ENCODE data around the gene RABGGTA. TPM values are rescaled to one million over a fixed set of nuclear protein-coding genes. Genes with fewer than 3 reads are reported as not detected.
A peak's percentile ranks its signal among the peaks of the same experiment; 100 is the strongest.

RABGGTA gene
- total RNA-seq, 2 experiments from 2014 or later = 24.3 to 27.3 TPM

GRCh38 chr14:24274101-24274543 lies 2.7 kb upstream of the RABGGTA start:
- H3K9me2 ChIP-seq (ENCODE audit: insufficient read depth, low read length) = no peaks in the 10 kb centered on the region
- POLR2A ChIA-PET = interaction anchor here (0.7 to 1.6 kb wide), 6 partner anchors 13 to 101 kb away, joined by 3 to 7 read pairs (median 3); partner anchors contain the start of gene TINF2
- no TSS peak for BruUV-seq (replicated peaks)
- H3K36me3 ChIP-seq (ENCODE audit: insufficient read depth, low read length) = no peaks in the 10 kb centered on the region
- H3K4me1 ChIP-seq (ENCODE audit: insufficient read depth, low read length, poor library complexity, severe bottlenecking) = peaks cover 45% of the 10 kb centered on the region
- intact Hi-C loops (cut with micrococcal nuclease; ENCODE audit: unreplicated experiment) = no loop called here
- H3K4me3 ChIP-seq (ENCODE audit: low read depth, low read length, poor library complexity, severe bottlenecking) = peak overlapping the region; percentile 14
- peak overlapping the region; percentile 40 for H3K27ac ChIP-seq (ENCODE audit: low read depth, low read length, poor library complexity, severe bottlenecking)
- CTCF ChIA-PET (ENCODE audit: unreplicated experiment) = no interaction called here
- peak overlapping the region; percentile 51 for H3K4me2 ChIP-seq (ENCODE audit: low read length)
- no peaks in the 10 kb centered on the region for H3K9me3 ChIP-seq (ENCODE audit: low read length)
- H4K20me1 ChIP-seq (ENCODE audit: insufficient read depth, low read length) = no peaks in the 10 kb centered on the region
- H3K79me2 ChIP-seq (ENCODE audit: insufficient read depth, low read depth, low read length) = no peaks in the 10 kb centered on the region
- TF ChIP-seq EZH2phosphoT487 (IDR thresholded peaks at IDR 0.05; ENCODE audit: borderline replicate concordance, low read depth, low read length) (no peak), CTCF (conservative IDR thresholded peaks at IDR 0.05; ENCODE audit: low read length) (no peak)
- DNase-seq (ENCODE audit: low spot score) = peak; percentile 59
- H2AFZ ChIP-seq (ENCODE audit: low read length) = peak overlapping the region; percentile 59

GRCh38 chr14:24273422-24273998 lies 2.1 kb upstream of the RABGGTA start:
- no TSS peak for BruUV-seq (replicated peaks)
- Histone ChIP-seq H3K9me2 (ENCODE audit: insufficient read depth, low read length) (no peaks in the 10 kb centered on the region), H3K4me1 (ENCODE audit: insufficient read depth, low read length, poor library complexity, severe bottlenecking) (peaks cover 43% of the 10 kb centered on the region), H3K79me2 (ENCODE audit: insufficient read depth, low read depth, low read length) (no peaks in the 10 kb centered on the region), H3K4me3 (ENCODE audit: low read depth, low read length, poor library complexity, severe bottlenecking) (peak overlapping the region; percentile 14), H3K9me3 (ENCODE audit: low read length) (no peaks in the 10 kb centered on the region), H3K36me3 (ENCODE audit: insufficient read depth, low read length) (no peaks in the 10 kb centered on the region), H3K4me2 (ENCODE audit: low read length) (peak overlapping the region; percentile 51), H3K27ac (ENCODE audit: low read depth, low read length, poor library complexity, severe bottlenecking) (peak overlapping the region; percentile 40), H2AFZ (ENCODE audit: low read length) (peak overlapping the region; percentile 59; the same call in 1 of the 2 replicates), H4K20me1 (ENCODE audit: insufficient read depth, low read length) (no peaks in the 10 kb centered on the region)
- ChIA-PET POLR2A (interaction anchor here (0.7 to 1.6 kb wide), 8 partner anchors 12 to 100 kb away, joined by 3 to 7 read pairs (median 3); partner anchors contain the start of genes NFATC4 and TINF2), CTCF (ENCODE audit: unreplicated experiment) (interaction anchor here (0.6 kb wide), 1 partner anchor 795 kb away, joined by 5 read pairs; no protein-coding TSS in a partner anchor)
- TF ChIP-seq CTCF (conservative IDR thresholded peaks at IDR 0.05; ENCODE audit: low read length) = peak; percentile 69
- TF ChIP-seq EZH2phosphoT487 (IDR thresholded peaks at IDR 0.05; ENCODE audit: borderline replicate concordance, low read depth, low read length) = no peak
- peak; percentile 34 for DNase-seq (ENCODE audit: low spot score)
- intact Hi-C loops (cut with micrococcal nuclease; ENCODE audit: unreplicated experiment) = no loop called here

- Histone ChIP-seq H3K79me2 (ENCODE audit: insufficient read depth, low read depth, low read length) (no peaks in the 10 kb centered on the region), H3K9me2 (ENCODE audit: insufficient read depth, low read length) (no peaks in the 10 kb centered on the region), H3K36me3 (ENCODE audit: insufficient read depth, low read length) (no peaks in the 10 kb centered on the region), H3K4me2 (ENCODE audit: low read length) (peak overlapping the region; percentile 82), H3K27ac (ENCODE audit: low read depth, low read length, poor library complexity, severe bottlenecking) (peak overlapping the region; percentile 84), H4K20me1 (ENCODE audit: insufficient read depth, low read length) (no peaks in the 10 kb centered on the region), H3K4me3 (ENCODE audit: low read depth, low read length, poor library complexity, severe bottlenecking) (peak overlapping the region; percentile 84), H3K9me3 (ENCODE audit: low read length) (no peaks in the 10 kb centered on the region), H2AFZ (ENCODE audit: low read length) (peak overlapping the region; percentile 68), H3K4me1 (ENCODE audit: insufficient read depth, low read length, poor library complexity, severe bottlenecking) (peaks cover 43% of the 10 kb centered on the region)
- TF ChIP-seq EZH2phosphoT487 (IDR thresholded peaks at IDR 0.05; ENCODE audit: borderline replicate concordance, low read depth, low read length) = no peak
- no peak for TF ChIP-seq CTCF (conservative IDR thresholded peaks at IDR 0.05; ENCODE audit: low read length)
- DNase-seq (ENCODE audit: low spot score) = no peak
- intact Hi-C loops (cut with micrococcal nuclease; ENCODE audit: unreplicated experiment) = no loop called here
- ChIA-PET POLR2A (interaction anchor here (0.6 to 2.4 kb wide), 3 partner anchors 30 to 170 kb away, joined by 4 to 17 read pairs (median 4); partner anchors contain the start of genes SDR39U1 and TINF2), CTCF (ENCODE audit: unreplicated experiment) (interaction anchor here (0.6 to 1.9 kb wide), 2 partner anchors 30 to 36 kb away, joined by 3 to 8 read pairs; partner anchors contain the start of gene CIDEB)
- no TSS peak for BruUV-seq (replicated peaks)
Observed at GRCh38 chr14:24272467-24272866, 1.1 kb upstream of the RABGGTA start.

Data from OCI-LY7 (cell line).